ENCODE results near the gene XPR1.

XPR1 gene

DNA sequence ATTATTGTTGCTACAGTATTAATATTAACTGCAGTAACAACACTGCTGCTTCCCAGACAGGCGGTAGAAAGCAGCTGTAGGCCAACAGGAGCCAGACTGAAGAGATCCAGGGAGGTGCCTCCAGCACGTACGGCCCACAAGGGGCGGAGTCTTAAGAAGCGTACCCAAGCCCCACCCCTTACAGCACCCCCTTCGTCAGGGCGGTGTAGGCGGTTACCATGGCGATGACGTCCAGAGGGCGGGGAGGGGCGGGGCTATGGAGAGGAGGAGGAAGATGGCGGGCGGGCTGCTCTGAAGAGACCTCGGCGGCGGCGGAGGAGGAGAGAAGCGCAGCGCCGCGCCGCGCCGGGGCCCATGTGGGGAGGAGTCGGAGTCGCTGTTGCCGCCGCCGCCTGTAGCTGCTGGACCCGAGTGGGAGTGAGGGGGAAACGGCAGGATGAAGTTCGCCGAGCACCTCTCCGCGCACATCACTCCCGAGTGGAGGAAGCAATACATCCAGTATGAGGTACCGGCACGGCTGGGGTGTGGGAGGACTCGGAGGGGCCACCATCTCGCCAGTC lies at the start of gene XPR1:
TSS of gene XPR1 (plus strand) at position 257 of the 560 bp plus-strand sequence. CDS start at position 437, 180 bp downstream.
- TF ChIP-seq TCF12 (IDR thresholded peaks at IDR 0.05; ENCODE audit: low read depth) (no peak), TAF1 (IDR thresholded peaks at IDR 0.05; ENCODE audit: low read depth) (peak; percentile 98), CREB1 (IDR thresholded peaks at IDR 0.05; ENCODE audit: low read depth) (peak; percentile 41; the same call in 1 of the 2 replicates), EGR1 (IDR thresholded peaks at IDR 0.05) (peak; percentile 67), TEAD4 (IDR thresholded peaks at IDR 0.05) (no peak), CEBPB (IDR thresholded peaks at IDR 0.05) (no peak), ZBTB7A (IDR thresholded peaks at IDR 0.05; ENCODE audit: low read depth) (no peak), NFIC (IDR thresholded peaks at IDR 0.05) (no peak), RAD21 (IDR thresholded peaks at IDR 0.05; ENCODE audit: low read depth) (0 out of 2 replicates have a peak, but pooled peaks have one; percentile 32), FOXM1 (IDR thresholded peaks at IDR 0.05; ENCODE audit: borderline replicate concordance, low read depth) (no peak), EP300 (IDR thresholded peaks at IDR 0.05; ENCODE audit: borderline replicate concordance) (no peak), YY1 (IDR thresholded peaks at IDR 0.05; ENCODE audit: low read depth) (peak; percentile 89)
- TF ChIP-seq, protein P1, sequence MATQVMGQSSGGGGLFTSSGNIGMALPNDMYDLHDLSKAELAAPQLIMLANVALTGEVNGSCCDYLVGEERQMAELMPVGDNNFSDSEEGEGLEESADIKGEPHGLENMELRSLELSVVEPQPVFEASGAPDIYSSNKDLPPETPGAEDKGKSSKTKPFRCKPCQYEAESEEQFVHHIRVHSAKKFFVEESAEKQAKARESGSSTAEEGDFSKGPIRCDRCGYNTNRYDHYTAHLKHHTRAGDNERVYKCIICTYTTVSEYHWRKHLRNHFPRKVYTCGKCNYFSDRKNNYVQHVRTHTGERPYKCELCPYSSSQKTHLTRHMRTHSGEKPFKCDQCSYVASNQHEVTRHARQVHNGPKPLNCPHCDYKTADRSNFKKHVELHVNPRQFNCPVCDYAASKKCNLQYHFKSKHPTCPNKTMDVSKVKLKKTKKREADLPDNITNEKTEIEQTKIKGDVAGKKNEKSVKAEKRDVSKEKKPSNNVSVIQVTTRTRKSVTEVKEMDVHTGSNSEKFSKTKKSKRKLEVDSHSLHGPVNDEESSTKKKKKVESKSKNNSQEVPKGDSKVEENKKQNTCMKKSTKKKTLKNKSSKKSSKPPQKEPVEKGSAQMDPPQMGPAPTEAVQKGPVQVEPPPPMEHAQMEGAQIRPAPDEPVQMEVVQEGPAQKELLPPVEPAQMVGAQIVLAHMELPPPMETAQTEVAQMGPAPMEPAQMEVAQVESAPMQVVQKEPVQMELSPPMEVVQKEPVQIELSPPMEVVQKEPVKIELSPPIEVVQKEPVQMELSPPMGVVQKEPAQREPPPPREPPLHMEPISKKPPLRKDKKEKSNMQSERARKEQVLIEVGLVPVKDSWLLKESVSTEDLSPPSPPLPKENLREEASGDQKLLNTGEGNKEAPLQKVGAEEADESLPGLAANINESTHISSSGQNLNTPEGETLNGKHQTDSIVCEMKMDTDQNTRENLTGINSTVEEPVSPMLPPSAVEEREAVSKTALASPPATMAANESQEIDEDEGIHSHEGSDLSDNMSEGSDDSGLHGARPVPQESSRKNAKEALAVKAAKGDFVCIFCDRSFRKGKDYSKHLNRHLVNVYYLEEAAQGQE (IDR thresholded peaks at IDR 0.05; ENCODE audit: low read depth) = no peak
- TF ChIP-seq, protein P2, sequence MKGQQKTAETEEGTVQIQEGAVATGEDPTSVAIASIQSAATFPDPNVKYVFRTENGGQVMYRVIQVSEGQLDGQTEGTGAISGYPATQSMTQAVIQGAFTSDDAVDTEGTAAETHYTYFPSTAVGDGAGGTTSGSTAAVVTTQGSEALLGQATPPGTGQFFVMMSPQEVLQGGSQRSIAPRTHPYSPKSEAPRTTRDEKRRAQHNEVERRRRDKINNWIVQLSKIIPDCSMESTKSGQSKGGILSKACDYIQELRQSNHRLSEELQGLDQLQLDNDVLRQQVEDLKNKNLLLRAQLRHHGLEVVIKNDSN (IDR thresholded peaks at IDR 0.05) = no peak
- TF ChIP-seq, protein P3, sequence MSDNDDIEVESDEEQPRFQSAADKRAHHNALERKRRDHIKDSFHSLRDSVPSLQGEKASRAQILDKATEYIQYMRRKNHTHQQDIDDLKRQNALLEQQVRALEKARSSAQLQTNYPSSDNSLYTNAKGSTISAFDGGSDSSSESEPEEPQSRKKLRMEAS (IDR thresholded peaks at IDR 0.05) = peak; percentile 69

- TF ChIP-seq ZBTB7A (IDR thresholded peaks at IDR 0.05; ENCODE audit: low read depth) (no peak), YY1 (IDR thresholded peaks at IDR 0.05; ENCODE audit: low read depth) (no peak), TAF1 (IDR thresholded peaks at IDR 0.05; ENCODE audit: low read depth) (no peak), EP300 (IDR thresholded peaks at IDR 0.05; ENCODE audit: borderline replicate concordance) (no peak), RAD21 (IDR thresholded peaks at IDR 0.05; ENCODE audit: low read depth) (no peak), NFIC (IDR thresholded peaks at IDR 0.05) (no peak), CREB1 (IDR thresholded peaks at IDR 0.05; ENCODE audit: low read depth) (no peak), TEAD4 (IDR thresholded peaks at IDR 0.05) (no peak), TCF12 (IDR thresholded peaks at IDR 0.05; ENCODE audit: low read depth) (no peak)
- TF ChIP-seq, protein P3 (IDR thresholded peaks at IDR 0.05) = no peak
- TF ChIP-seq, protein P1 (IDR thresholded peaks at IDR 0.05; ENCODE audit: low read depth) = no peak
These were observed 47.0 kb upstream of the XPR1 start for GRCh38 chr1:180584869-180585268.

DNA sequence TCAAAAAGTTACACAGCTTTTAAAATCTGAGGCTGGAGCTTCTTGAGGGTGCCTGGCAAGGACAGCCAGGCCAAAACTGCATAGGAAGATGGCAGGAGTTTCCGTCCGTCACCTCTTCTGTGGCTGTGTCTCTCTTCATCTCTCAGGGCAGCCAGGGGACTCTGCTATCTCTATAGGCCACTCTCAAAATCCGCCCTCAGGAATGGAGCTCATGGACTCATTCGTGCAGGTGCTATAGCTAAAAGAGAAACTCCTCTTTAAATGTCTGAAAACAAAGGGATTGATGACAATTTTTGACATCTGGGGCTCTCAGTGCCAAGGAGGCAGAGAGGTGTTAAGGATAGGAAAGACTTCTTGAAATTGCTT lies 45.8 kb upstream of the XPR1 start:
- no peak for TF ChIP-seq FOXM1 (IDR thresholded peaks at IDR 0.05; ENCODE audit: borderline replicate concordance, low read depth)
- TF ChIP-seq ZBTB7A (IDR thresholded peaks at IDR 0.05; ENCODE audit: low read depth) = no peak
- TF ChIP-seq CEBPB (IDR thresholded peaks at IDR 0.05) = no peak
- TF ChIP-seq TEAD4 (IDR thresholded peaks at IDR 0.05) = no peak
- TF ChIP-seq NFIC (IDR thresholded peaks at IDR 0.05) = no peak
- TF ChIP-seq RAD21 (IDR thresholded peaks at IDR 0.05; ENCODE audit: low read depth) = no peak
- TF ChIP-seq EGR1 (IDR thresholded peaks at IDR 0.05) = no peak
- TF ChIP-seq YY1 (IDR thresholded peaks at IDR 0.05; ENCODE audit: low read depth) = no peak
- no peak for TF ChIP-seq TCF12 (IDR thresholded peaks at IDR 0.05; ENCODE audit: low read depth)
- no peak for TF ChIP-seq CREB1 (IDR thresholded peaks at IDR 0.05; ENCODE audit: low read depth)
- TF ChIP-seq, protein P1 (IDR thresholded peaks at IDR 0.05; ENCODE audit: low read depth) = no peak
- TF ChIP-seq, protein P3 (IDR thresholded peaks at IDR 0.05) = no peak
- TF ChIP-seq, protein P2 (IDR thresholded peaks at IDR 0.05) = no peak
- TF ChIP-seq TAF1 (IDR thresholded peaks at IDR 0.05; ENCODE audit: low read depth) = no peak
- no peak for TF ChIP-seq EP300 (IDR thresholded peaks at IDR 0.05; ENCODE audit: borderline replicate concordance)

All from Ishikawa (cell line).